NCI-H2171 treated with DMSO at 0.1 percent for 48 hours (cell line): ENCODE measurements around the gene MAP9.
"Not testable (repeated sequence)": the region's sequence is repeated elsewhere in the genome, so short reads cannot be mapped to it uniquely, and the experiment has no call there.

ENCODE experiments used
- DNase-seq: peaks from one replicate; lab custom pipeline; 2025; lab: John Stamatoyannopoulos, UW

Gene MAP9

DNA sequence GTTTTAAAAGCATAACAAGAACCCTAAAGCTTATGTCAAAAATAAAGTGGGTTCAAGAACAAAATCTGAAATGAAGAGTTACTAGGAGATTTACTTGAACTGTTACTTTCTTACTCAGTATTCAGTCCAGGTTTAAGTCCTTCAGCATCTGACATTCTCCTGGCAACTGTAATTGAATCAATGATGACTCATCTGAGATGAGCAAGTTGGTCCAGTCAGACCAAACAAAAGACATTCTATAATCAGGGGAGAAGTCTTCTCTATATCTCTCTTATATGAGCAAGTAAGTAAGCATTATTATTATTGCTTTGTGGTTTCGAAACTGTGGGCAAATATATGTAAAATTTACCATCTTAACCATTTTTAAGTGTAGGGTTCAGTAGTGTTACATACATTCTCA, 34.6 kb downstream of the MAP9 start:
- no peak for DNase-seq

DNA sequence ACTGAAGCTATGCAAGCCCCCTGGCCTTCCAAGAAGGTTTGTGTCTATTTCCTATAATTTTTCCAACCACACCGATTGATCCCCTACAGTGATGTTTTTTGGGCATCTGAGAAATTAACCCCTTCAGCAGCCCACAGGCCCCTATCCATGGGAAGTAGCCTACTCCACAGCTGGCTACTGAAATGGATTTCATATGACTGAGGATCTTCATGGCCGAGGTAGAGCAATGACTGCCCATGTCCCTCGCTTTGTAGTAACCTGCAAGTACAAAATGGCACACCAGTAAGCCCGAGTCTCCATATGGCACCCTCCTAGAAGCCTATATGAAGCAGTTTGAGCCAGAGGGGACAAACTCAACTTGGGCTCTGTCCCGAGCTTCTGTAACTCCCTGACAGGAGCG, 36.8 kb downstream of the MAP9 start:
- no peak for DNase-seq

DNA sequence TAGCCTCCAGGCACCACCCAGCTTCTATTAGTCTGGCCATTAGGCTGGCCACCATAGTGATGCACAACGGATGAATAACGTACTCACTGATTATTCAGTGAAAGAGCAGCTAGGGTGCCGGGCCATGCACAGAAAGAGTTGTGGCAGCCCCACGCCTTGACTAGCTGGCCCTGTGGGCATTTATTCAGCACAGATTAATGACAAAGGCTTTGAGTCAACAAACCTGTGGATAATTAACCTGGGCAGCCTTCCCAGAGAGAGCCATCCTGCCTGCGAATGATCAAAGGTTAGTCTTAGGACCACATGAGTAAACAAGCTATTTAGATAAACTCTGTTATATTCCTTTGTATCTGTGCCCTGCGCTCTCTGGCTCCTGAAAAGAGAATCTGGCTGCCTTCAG, 37.2 kb downstream of the MAP9 start:
- no peak for DNase-seq

DNA sequence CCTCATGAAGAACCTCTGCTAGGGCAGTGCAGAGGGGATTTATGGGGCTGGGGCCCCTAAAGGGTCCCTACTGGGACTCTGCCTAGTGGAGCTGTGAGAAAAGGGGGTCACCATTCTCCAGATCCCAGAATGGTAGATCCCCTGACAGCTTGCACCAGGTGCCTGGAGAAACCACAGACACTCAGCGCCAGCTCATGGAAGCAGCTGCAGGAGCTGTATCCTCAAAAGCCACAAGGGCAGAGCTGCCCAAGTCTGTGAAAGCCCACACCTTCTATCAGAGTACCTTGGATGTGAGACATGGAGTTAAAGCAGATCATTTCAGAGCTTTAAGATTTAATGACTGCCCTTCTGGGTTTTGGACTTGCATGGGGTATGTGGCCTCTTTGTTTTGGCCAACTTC, 38.6 kb downstream of the MAP9 start:
- no peak for DNase-seq

DNA sequence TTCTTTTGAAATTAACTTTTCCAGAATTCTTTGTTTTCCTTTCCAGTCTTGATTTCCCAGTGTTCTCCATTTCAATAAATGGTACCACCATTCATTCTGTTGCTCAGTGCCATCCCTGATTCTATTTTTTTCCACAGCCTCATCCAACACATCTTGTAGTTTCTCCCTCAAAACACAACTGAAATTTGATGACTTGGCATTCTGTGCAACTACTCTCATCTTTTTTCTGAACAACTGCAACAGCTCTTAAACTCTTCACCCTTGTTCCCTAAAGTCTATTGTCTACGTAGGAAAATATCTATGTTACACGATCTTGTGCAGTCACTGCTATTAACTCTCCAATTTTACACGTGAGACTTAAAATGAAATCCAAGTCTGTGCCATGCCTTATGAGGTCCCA, 40.5 kb downstream of the MAP9 start:
- DNase-seq = no peak

DNA sequence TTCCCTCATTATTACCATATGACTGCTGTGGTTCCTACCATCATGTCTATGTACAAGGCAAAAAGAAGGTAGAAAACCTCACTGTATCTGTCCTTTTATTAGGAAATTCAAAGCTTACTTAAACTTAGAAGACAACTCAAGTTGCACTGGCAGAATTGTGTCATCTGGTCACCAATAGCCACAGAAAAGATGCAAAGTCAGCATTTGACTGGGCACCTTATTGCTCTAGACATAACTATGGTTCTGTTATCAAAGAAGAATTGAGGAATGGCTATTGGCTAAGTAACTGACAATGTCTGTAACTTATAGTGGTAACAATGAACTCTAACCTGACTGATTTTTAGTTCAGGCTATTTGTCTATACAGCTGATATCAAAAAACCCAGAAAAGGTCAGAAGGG, 45.3 kb downstream of the MAP9 start:
- DNase-seq = no peak

DNA sequence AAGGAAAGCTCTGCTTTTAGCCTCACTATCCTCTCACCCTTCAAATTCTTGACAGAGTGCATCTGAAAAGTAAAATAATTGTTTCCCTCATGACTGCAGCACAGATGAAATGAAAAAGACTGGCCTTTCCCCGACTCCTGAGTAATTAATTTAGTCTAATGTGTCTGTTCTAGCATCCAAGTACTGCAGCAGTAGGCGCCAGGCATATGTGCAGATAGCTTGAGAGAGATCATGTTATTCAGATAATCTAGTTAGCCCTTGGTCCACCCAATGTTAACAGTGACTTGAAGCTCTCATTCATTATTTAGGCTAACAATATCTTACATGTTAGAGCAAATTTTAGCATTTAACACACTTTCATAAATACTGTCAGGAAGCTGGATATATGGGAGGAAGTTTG, 54.0 kb downstream of the MAP9 start:
- no peak for DNase-seq

DNA sequence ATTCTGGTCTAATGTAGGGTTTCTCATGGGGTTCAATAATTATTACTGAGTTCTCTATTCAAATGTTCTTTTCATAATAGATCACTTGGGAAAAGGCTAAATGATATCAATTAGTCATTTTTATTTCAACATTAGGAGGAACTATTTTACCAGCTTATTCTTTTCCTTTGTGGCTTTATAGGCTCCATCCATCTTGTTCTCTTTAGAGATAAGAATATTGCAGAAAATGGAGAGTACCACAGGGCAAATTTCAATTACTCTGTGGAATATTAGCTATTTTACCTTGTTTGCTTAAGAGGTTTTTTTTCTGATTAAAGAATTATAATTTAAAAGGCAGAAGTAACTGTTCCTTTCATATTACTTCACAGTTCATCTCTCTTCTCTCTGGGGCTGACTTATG, 55.8 kb downstream of the MAP9 start:
- no peak for DNase-seq

DNA sequence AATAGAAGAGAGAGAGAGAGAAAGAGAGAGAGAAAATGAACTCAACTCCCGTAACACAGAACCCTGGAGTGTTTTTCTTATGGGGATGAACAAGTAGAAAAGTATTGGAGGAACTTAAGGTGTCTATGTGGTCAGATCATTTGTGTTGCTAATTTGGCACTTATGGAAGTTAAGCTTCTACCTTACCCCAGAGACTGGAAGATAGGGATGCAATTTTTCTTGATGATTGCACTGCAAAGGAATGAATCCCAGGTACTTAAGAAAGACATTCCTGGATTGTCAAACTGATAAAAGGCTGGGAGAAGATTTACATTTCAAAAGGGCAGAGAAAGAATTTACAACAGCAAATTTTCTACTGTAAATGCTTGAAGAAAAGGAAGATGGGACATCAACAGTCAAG, 57.2 kb downstream of the MAP9 start:
- no peak for DNase-seq

DNA sequence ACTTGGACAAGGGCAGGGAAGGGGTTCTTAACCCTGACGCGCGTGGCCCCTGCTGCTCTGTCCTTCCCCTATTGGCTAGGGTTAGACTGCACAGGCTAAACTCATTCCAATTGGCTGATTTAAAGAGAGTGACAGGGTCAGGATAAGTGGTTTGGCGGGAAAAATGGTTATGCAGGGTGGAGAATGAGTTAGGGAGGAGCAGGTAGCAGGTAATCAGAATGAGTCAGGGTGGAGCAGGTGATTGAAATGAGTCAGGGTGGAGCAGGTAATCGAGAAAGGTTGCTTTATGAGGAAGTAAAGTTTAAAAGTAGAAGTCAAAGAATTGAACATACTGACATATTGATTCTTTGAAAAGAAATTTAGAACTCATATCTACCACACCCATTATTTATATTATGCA, 64.7 kb downstream of the MAP9 start:
- DNase-seq = not testable (repeated sequence)

DNA sequence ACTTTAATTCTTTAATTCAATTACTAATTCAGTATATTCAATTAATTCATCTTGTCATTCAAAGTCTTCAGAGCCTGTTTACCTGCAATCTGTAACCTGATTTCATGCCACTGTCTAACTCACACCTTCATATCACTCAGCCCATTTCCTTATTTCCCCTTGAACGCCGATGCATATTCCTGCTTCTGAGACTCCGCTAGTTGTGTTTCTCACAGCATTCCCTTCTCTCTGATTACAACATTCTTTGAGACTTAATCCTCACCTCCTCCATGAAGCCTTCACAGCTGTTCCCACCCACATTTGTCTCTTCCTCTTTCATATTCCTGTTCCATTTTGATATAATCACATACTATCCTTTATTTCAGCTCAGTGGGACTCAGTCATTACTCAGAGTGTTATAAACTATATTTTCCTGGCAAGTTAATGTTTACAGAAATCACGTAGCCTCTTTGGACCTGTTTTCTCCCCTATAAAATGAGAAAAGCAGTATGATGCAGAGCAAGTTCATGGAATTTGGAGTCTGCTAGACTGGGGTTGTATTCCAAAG, 69.0 kb downstream of the MAP9 start:
- no peak for DNase-seq

DNA sequence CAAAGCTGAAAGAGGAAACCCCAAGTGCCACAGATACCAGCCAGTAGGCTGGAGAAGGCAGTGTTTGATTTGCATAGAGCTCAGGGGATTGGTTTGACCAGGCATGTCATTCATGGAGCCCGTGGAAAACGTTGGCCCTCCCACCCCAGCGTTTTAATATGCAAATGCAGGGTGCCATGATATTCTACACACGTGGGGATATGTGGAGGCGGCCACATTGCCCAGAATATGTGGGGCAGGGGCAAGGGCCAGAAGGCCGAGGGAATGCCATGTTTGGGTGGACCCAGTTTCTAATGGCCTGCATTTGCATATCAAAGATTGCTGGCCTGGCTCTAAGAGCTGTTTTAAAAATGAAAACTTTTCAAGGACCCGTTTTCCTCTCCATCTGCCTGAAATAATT, 71.1 kb downstream of the MAP9 start:
- DNase-seq = no peak

DNA sequence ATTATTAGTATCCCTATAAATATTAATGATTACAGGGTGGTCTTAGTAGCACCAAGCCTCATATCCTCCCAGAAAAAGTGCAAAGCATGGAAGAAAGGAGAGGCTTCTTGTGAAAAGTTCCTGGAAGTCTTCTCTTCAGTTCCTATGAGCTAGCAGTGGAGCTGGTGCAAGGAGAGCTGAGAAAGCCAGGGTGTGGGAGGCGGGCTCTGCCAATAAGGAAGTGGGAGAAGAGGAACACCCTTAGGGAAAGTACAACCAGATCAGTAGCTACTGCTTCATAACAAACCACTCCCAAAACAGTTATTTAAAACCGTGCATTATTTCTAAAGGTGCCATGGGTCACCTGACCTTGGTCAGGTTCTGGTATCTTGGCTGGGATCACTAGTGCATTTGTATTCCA, 72.4 kb downstream of the MAP9 start:
- no peak for DNase-seq

DNA sequence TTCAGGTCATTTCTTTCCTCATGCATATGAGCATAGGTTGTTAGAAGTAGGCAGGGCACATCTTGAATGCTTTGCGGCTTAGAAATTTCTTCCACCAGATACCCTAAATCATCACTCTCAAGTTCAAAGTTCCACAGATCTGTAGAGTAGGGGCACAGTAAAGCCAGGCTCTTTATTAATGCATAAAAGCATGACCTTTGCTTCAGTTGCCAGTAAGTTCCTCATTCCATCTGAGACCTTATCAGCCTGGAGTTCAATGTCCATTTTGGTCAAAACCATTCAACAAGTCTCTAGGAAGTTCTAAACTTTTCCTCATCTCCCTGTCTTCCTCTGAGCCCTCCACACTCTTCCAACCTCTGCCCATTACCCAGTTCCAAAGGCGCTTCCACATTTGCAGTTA, 77.7 kb downstream of the MAP9 start:
- no peak for DNase-seq
